Neutrophil (primary cell): Measurements from ENCODE around the gene NPLOC4.

Experiments
- H3K27ac ChIP-seq: fragments of 200-600 bp; sonication (generic); 2 replicates; pipeline ENCODE4 v1.5.1; 2016; ENCODE audit warnings: mild to moderate bottlenecking, moderate library complexity
- H3K27me3 ChIP-seq: fragments of 200-600 bp; sonication (generic); 2 replicates; pipeline ENCODE4 v1.6.0; 2016; ENCODE audit warnings: mild to moderate bottlenecking
- H3K36me3 ChIP-seq: fragments of 200-600 bp; sonication (generic); 2 replicates; pipeline ENCODE4 v1.5.1; 2017
- H3K4me1 ChIP-seq, 2 experiments: fragments of 200-600 bp in 1 of 2; sonication (generic) in 1 of 2; 1 replicate in 1 of 2; 2 replicates in 1 of 2; pipeline versions ENCODE4 v1.5.1 to v1.6.1; 2013 to 2016; ENCODE audit warnings: low read depth in 1 of 2, low read length in 1 of 2, mild to moderate bottlenecking in 1 of 2, moderate library complexity in 1 of 2; ENCODE audit not compliant: control insufficient read depth in 1 of 2, insufficient read depth in 1 of 2
- H3K4me3 ChIP-seq, 2 experiments: fragments of 200-600 bp in 1 of 2; sonication (generic) in 1 of 2; 1 replicate in 1 of 2; 2 replicates in 1 of 2; pipeline ENCODE4 v1.5.1; 2013 to 2016; ENCODE audit warnings: low read depth in 1 of 2, low read length in 1 of 2, mild to moderate bottlenecking in 1 of 2, moderate library complexity in 1 of 2
- H3K9me3 ChIP-seq: fragments of 200-600 bp; sonication (generic); 2 replicates; pipeline ENCODE4 v1.5.1; 2016
- CTCF ChIP-seq: fragments of 200-600 bp; sonication (generic); IDR thresholded peaks from 2 replicates; pipeline ENCODE4 v1.5.1; 2016; ENCODE audit warnings: antibody characterized with exemption

Gene NPLOC4

GRCh38 chr17:81524865-81525159 lies 112.1 kb downstream of the NPLOC4 start:
- no peaks in the 10 kb centered on the region for H3K9me3 ChIP-seq
- peaks cover 0 to 2% of the 10 kb centered on the region in 2 experiments for H3K4me1 ChIP-seq

GRCh38 chr17:81524039-81524864 lies 112.7 kb downstream of the NPLOC4 start:
- Histone ChIP-seq H3K9me3 (no peaks in the 10 kb centered on the region), H3K27me3 (peaks cover 89% of the 10 kb centered on the region), H3K4me3 (no peak overlapping the region), H3K4me1 (peaks cover 5 to 7% of the 10 kb centered on the region in 2 experiments), H3K27ac (no peak overlapping the region), H3K36me3 (no peaks in the 10 kb centered on the region)
- TF ChIP-seq CTCF = no peak

More at GRCh38 chr17:81524865-81525159, 112.1 kb downstream of the NPLOC4 start:
- peaks cover 89% of the 10 kb centered on the region for H3K27me3 ChIP-seq
- H3K27ac ChIP-seq = no peak overlapping the region
- no peaks in the 10 kb centered on the region for H3K36me3 ChIP-seq
- no peak overlapping the region for H3K4me3 ChIP-seq
- no peak for TF ChIP-seq CTCF

GRCh38 chr17:81523402-81524038 lies 113.4 kb downstream of the NPLOC4 start:
- no peak overlapping the region for H3K4me3 ChIP-seq
- H3K27ac ChIP-seq = no peak overlapping the region
- no peaks in the 10 kb centered on the region for H3K36me3 ChIP-seq
- no peak for TF ChIP-seq CTCF
- no peaks in the 10 kb centered on the region for H3K9me3 ChIP-seq
- H3K4me1 ChIP-seq = peaks cover 12 to 15% of the 10 kb centered on the region in 2 experiments
- H3K27me3 ChIP-seq = peaks cover 86% of the 10 kb centered on the region

GRCh38 chr17:81522491-81523401 lies 114.2 kb downstream of the NPLOC4 start:
- Histone ChIP-seq H3K4me1 (peaks cover 20 to 22% of the 10 kb centered on the region in 2 experiments), H3K27me3 (peaks cover 86% of the 10 kb centered on the region), H3K9me3 (no peaks in the 10 kb centered on the region), H3K27ac (no peak overlapping the region), H3K36me3 (no peaks in the 10 kb centered on the region), H3K4me3 (no peak overlapping the region)
- no peak for TF ChIP-seq CTCF

- no peak for TF ChIP-seq CTCF
- Histone ChIP-seq H3K27me3 (peaks cover 71% of the 10 kb centered on the region), H3K9me3 (no peaks in the 10 kb centered on the region), H3K4me3 (peak overlapping the region in 1 of 2 experiments; percentile 72), H3K36me3 (no peaks in the 10 kb centered on the region), H3K4me1 (peaks cover 42% of the 10 kb centered on the region in 2 experiments), H3K27ac (no peak overlapping the region)
These were observed 116.7 kb downstream of the NPLOC4 start for GRCh38 chr17:81520021-81520901.
